Gastrocnemius medialis (tissue), 4 donors: Measurements from ENCODE around the gene TACR1.

Experiments used
- CTCF ChIP-seq, 5 experiments: fragments of 450-650 bp in 3 of 5; fragments of 200-600 bp in 2 of 5; sonication (generic) in 2 of 5; IDR thresholded peaks in 4 of 5; conservative IDR thresholded peaks in 1 of 5; 1 replicate in 4 of 5; 2 replicates in 1 of 5; pipeline ENCODE4 v1.5.1; 2016 to 2019; ENCODE audit warnings: antibody characterized with exemption in 5 of 5, mild to moderate bottlenecking in 3 of 5, moderate library complexity in 3 of 5
- POLR2A ChIP-seq, 2 donors: fragments of 450-650 bp; IDR thresholded peaks; one replicate each; pipeline ENCODE4 v1.6.1; 2017; ENCODE audit warnings: antibody characterized with exemption in 2 of 2, mild to moderate bottlenecking in 2 of 2, moderate library complexity in 2 of 2

GRCh38 chr2:75074228-75074627, 125.1 kb downstream of the TACR1 start:
- TF ChIP-seq CTCF (IDR thresholded peaks at IDR 0.05 in 4 of 5, conservative IDR thresholded peaks at IDR 0.05 in 1 of 5) (no peak), POLR2A (IDR thresholded peaks at IDR 0.05) (no peak)
